Stimulated activated CD4-positive, alpha-beta T cell treated with anti-CD3 and anti-CD28 coated beads, TNF-alpha, amount 100 ng/mL, for 1 hour (primary cell): ENCODE data around the gene SCAPER.
"Not testable (repeated sequence)": the region's sequence is repeated elsewhere in the genome, so short reads cannot be mapped to it uniquely, and the experiment has no call there.

Experiments
- DNase-seq, 3 donors: peaks; one replicate each; pipeline ENCODE4 v3.0.0-alpha.2; 2020; ENCODE audit warnings: low read depth in 3 of 3, low spot score in 1 of 3

The SCAPER gene

DNA sequence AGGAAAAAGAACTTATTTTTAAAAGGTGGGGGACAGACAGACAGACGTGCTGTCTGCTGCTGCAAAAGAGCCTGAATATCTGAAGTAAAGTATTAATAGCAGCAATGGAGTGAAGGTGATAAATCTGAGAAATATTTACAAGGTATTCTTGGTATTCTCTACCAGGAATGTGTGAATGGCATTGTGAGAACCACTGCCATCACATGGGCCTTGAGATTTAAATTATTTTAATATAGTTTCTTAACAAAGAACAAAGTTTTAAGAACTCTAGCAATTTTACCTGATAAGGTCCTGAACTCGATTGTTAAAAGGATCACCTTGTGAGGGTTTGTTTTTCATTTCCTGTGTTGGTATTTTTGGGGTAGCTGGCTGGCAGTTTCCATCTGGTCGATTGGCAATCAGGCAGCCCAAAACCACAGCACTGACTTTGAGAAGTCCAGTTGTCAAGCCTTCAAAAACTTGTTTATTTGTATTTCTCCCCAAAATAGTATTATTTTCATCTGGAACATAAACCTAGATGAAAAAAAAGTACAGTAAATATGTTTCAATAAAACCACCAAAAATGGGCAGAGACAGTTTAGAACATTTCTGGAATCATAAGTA, 471.2 kb downstream of the SCAPER start:
- DNase-seq = no peak

DNA sequence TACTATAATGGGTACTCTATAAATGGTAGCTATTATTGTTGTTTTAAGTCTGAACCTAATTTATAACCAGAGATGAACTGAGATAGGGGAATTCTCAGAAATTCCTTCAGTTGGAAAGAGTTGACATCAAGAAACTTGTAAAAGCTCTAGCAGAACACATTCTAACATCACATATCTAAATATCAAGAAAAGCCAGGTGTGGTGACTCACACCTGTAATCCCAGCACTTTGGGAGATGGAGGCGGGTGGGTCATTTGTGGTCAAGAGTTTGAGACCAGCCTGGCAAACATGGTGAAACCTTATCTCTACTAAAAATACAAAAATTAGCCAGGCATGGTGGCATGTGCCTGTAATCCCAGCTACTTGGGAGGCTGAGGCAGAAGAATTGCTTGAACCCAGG, 472.1 kb downstream of the SCAPER start:
- not testable (repeated sequence) for DNase-seq

DNA sequence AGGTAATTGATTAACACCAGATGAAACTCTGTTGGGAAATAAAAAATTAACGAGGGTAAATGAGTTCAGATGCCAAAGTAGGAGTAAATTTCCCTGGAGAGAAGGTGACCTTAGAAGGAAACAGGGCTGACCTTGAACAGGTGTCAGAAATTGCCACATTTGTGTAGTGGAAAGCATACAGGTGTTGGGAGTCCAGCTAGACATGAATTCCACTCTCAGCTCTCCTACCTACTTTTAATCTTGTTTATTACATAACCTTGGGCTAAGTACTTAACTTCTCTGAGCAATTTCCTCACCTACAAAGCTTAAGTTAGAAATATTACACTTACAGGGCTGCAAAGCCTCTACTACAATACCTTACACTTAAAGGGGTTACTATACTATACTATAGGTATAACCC, 472.5 kb downstream of the SCAPER start:
- DNase-seq = no peak

DNA sequence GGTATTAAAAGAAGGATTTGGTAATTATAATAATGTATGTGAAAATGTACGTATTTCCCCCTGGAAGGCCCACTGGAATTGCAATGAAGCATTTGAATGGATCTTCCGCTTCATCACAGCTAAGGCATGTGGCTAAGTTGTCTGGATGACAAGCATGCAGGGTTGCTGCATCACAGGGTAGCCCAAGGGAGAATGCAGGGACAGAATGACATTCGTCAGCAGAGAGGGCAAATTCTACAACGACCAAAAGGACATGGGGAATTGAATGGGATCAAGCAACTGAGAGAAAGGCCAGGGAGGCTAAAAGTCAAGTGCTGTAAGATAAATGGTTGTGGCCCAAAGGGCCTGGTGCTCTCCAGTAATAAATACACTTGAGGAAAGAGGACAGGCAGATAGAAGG, 473.2 kb downstream of the SCAPER start:
- no peak for DNase-seq

DNA sequence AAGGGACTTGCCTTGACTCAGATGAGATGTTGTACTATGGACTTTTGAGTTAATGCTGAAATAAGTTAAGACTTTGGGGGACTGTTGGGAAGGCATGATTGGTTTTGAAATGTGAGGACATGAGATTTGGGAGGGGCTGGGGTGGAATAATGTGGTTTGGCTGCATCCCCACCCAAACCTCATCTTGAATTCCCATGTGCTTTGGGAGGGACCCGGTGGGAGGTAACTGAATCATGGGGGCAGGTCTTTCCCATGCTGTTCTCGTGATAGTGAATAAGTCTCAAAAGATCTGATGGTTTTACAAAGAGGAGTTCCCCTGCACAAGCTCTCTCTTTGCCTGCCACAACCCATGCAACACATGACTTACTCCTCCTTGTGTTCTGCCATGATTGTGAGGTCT, 474.4 kb downstream of the SCAPER start:
- not testable (repeated sequence) for DNase-seq

DNA sequence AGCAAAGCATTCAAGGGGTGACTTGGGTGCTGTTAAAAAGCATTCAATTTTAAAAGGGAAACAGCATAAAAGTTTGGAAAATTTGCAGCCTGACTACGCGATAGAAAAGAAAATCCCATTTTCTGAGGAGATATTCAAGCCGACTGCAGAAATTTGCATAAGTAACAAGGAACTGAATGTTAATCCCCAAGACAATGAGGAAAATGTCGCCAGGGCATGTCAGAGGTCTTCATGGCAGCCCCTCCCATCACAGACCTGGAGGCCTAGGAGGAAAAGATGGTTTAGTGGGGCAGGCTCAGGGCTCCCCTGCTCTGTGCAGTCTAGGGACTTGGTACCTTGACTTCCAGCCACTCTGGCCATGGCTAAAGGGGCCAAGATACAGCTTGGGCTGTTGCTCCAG, 475.5 kb downstream of the SCAPER start:
- DNase-seq = no peak

DNA sequence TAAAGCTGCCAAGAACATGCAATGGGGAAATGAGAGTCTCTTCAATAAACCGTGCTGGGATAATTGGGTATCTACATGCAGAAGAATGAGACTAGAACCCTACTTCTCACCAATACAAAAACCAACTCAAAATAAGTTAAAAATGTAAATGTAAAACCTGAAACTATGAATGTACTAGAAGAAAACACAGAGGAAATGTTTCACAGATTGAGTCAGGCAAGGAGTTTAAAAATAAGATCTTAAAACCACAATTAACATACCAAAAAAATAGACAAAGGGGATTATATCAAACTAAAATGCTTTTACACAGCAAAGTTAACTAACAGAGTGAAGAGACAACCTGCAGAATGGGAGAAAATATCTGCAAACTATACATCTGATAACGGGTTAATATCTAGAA, 478.2 kb downstream of the SCAPER start:
- no peak for DNase-seq

DNA sequence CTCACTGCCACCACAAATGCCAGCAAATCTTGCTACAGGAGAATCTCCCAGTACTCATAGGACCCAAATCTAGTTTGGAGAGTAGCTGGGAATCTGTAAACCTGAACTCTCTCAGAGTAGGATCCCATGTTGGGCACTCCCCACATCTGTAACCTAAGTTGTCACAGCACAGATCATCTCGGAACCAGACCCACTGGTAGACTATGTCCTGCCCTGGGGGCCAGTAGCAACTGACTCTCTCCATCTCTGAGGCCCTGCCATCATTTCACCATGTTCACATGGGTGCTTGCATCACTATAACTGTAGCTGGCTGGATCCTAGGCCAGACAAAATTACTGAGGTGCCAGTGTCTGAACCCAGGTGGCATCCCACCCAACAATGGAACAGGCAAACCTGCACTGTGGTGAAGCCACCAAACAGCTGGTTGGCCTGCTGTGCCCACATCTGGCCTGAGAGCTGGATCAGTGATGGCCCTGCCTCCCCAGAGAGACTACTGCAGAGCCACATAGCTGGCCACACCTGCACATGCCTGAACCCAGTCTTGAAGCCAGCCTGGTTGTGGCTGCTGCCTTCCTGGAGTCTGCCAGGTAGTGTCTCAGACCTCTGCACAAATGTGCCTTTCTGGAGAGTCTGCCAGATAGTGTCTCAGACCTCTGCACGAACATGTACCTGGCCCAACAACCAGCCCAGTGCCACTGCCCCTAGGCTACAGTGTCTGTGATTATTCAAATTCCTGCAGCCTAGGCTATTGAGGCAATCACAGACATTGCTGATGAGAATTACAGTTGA, 486.6 kb downstream of the SCAPER start:
- no peak for DNase-seq

DNA sequence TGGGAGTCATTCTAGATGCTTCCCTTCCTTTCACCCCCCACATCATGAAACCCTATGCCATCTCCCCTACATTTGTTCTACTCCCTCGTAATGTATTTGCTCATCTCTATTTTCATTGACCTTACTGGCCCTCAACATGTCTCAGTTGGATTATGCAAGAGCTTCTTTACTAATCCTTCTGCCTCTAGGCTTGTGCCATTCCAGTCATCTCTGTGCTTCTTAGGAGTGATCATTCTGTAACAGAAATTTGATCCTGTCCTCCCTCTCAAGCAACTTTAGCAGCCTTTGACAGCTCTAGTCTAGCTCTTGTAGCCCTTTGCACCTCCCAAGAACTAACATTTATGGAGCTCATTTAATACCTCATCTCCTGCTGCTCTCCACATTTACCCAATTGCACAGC, 503.9 kb downstream of the SCAPER start:
- DNase-seq = no peak

DNA sequence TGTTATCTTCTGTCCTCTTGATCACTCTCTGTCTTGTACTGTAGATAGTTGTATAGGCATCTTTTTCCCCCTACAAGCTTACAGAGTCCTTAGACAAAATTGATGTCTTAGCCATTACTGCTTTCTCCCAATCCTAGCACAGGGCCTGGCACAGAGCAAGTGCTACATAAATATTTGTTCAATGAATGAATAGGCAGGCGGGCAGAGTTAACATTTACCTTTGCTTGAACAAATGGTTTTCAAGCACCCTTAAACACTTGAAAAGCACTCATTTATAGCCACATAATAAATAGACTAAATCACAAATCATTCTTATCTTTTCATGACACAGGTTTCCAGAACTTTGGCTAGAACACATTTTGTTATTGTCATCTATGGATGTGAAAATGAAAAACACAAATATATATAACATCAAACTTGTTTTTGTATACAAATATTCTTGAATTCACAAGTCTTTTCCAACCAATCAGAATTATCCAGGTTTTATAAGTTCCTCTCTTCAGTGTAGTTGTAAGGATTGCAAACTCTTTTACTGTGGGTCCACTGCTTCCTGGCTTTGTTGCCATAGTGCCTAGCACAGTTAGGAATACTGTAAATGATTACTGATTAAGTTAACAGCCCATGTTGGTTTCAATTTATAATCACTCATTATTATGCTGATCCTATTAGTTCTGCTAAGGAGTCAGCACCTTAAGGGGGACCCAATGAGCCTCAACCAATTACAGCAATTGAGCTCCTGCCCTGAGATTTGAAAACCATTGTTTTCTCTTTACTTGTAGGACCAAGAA, 506.6 kb downstream of the SCAPER start:
- no peak for DNase-seq

DNA sequence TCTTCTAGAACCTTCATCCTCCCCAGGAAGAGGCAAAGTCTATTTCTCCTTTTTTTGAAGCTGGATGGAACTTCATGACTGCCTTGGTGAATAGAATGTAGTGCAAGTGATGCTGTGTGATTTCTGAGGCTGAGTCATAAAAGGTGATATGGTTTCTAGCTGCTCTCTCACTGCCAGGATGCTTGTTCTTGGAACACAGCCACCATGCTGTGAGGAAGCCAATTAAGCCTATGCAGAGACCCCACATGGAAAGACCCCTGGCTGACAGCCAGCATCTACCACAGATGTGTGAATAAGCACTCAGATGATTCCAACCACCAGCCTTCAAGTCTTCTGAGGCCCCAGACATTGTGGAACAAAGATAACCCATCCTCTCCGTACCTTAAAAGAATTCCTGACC, 511.5 kb downstream of the SCAPER start:
- no peak for DNase-seq

DNA sequence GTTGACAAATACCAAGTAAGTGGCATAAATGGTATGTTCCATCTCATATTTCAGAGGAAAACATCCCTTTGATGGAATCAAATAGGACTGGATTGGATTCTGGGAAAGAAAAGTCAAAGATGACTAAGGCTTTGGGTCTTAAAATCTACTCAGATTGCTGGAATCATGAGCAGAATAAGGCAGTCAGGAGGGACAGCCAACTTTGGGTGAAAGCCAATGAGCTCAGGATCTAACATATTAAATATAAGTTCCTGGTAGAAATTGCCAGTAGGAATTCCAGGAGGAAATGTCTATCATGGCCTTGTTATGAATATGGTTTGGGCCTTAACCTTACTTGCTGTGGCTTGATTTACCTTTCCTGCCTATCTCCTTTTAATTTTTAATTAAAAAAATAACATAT, 513.3 kb downstream of the SCAPER start:
- no peak for DNase-seq

DNA sequence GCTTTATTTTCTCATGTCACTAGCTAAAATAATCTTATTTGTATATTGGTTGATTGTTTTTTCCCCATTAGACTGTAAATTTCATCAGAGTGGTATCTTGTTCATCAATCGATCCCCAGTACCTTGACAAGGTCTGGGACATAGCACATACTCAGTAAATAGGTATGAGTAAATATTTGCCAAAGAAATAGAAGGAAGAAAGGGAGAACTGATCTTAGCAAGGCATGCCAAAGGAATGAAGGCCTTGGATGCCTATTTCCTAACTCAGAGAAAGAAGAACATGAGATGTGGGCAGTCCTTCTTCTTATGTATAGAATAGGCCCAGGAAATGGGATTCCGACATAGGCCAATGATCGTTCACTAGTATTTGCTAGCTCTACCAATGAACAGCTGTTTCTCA, 513.8 kb downstream of the SCAPER start:
- no peak for DNase-seq

DNA sequence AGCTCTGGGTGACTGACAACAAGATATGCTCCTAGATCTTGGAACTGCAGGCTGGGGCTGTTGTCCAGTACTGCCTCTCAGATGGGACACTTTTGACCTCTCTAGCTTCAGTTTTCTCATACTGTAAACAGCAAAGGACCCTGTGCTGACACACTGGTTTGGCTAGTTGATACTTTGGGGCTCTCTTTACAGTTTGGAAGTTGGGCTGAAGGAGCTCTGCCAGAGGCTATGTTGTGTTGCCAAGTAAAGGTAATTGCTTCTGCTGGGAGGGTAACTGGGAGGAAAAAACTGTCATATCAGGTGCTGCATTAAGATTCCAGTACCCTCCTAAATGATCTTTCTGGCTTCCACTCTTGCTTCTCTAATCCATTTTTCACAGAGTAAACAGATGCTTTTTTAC, 514.6 kb downstream of the SCAPER start:
- DNase-seq = no peak

DNA sequence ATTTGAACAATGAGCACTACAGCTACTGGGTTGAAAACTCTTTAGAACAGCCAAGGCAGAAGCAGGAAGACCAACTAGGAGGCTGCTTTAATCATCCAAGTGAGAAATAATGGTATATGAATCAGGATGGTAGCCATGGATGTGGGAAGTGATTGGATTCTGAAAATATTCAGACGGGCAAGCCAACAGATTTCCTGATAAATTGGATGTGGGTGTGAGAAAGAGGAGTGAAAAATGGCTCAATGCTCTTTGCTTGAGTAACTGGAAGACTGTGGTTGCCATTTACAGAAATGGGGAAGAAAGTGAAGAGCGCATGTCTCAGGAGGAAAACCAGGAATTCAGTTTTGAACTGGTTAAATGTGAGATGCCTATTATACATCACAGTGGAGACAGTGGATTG, 518.2 kb downstream of the SCAPER start:
- no peak for DNase-seq

DNA sequence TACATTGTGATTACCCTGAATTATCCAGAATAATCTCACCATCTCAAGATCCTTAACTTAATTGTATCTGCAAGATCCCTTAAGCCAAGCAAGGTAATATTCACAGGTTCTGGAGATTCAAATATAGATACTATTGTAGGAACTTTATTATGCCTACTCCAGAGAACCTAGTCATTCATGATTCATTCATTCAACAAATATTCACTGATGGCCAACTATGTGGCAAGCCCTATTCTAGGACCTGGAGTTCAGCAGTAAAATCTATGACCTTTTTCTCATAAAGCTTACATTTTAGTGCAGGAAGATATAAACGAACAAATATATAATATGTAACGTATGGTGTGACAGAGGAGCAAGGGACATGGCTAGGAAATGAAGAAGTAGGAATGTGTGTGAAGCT, 519.0 kb downstream of the SCAPER start:
- DNase-seq = no peak

DNA sequence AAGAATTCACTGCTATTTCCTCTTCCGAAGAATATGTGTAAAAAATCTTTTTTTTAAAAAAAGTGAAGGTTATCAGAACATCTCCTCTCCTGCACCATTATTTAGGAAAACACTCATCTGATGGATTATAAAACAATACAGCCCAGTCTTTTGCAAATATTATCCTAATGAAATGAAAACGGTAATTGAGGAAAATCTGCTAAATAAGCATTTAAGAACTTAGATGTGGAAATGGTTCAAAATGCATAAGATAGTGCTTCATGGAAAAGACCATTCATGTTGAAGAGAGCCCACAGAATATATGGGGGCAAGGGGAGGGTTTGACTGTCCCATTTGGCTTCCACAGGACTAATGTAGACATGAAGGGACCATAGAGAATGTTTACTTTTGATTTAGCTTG, 520.7 kb downstream of the SCAPER start:
- DNase-seq = no peak

DNA sequence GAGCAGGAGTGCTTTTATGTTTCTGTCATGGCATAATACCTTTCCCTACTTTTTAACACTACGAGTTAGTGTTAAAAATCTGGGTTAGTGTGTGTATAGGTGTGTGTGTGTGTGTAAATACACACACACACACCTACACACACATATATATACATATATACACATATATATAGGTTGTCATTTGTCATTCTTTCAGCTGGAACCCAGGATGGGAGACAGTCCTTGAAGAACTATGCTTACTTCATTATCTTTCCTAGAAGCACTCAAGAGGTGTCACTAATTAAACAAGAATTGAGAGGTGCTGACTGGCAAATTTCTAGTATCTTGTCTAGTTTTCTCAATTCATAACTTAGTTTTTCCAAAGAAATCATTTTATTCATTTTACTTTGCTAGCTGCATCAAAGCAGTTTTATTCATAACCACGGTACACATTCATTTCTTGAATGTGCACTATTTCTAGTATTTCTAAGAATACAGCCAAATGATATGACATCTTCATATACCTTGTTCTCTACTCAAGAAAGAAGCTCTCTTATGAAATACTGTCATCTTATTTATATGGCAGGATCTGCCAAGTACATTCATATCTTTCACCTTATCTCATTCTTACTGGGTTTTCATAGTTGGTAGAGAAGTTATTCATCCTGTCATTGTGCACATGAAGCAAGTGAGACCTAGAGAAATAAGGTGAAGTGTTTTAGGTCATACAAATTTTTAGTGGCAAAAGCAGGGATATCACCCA, 522.0 kb downstream of the SCAPER start:
- DNase-seq = no peak

DNA sequence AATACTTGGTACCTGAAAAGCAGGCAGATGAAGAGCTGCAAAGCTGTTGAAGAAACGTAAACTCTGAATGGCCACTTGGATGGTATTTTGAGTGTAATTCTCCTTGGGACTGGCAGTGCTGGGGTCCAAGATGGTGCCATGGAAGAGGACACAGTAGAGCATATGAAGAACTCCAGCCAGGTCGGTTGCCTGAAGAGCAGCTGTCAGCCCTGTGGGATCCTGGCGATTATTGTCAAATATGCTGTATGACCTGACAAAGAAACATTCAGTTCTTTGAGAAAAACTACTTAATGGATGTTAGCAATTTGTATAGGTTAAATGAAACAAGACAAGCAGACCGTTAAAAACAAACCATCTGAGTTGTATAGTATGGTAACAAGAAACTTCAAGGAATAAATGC, 523.8 kb downstream of the SCAPER start:
- DNase-seq = no peak

DNA sequence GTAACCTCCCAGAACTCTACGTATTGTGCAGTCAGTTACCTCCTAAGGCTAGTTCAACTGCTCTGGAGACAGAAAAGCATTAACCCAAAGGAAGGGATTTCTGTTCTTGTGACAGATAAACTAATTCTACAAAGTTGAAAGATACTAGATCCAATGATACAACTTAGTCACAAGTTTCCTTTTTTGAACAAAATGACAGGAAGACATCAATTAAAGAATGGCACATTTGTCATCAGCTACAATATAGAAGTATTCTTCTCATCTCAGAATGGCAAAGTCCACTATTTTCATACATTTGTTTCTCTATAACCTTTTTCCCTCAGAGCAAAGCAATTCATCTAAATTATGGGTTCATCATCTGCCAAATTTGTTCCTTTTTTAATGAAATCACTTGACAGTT, 524.9 kb downstream of the SCAPER start:
- no peak for DNase-seq

DNA sequence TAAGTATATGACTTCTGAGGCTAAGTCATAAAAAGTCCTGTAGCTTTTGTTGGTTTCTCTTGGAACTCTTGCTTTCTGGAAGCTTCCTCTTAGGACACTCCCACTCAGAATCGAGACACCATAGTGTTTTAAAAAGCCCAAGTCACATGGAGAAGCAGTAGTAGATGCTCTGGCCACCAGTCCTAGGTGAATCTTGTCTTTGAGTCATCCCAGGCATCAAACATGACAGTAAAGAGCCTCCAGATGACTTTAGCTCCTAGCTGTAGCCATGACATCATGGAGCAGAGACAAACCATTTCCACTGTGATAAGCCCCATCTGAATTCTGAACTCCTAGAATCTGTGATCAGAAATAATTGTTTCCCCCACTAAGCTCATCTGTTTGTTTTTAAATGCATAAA, 526.4 kb downstream of the SCAPER start:
- DNase-seq = no peak

DNA sequence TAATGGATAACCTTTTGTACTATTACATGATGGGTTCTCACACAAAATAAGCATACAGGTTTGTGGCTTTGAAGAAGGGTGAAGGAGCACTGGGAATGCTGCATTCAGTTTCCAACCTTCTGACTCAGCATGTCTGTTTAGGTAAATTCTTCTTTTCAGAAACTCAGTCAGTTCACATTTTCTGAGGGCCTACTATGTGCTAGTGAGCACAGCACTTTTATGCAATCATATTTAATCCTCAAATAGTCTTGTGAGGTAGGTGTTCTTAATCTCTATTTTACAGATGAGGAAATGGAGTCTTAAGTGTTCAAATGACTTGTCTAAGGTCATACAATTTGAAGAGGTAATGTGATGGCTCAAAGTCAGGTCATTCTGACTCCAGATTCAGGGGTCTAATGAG, 527.4 kb downstream of the SCAPER start:
- DNase-seq = no peak
